HepG2 (cell line): ENCODE results near the gene NFAT5. TPM values are rescaled to one million over a fixed set of nuclear protein-coding genes. Genes with fewer than 3 reads are reported as not detected.

Experiments
- FOXK1 ChIP-seq: sonication (generic); formaldehyde crosslinking; IDR thresholded peaks from 2 replicates; pipeline ENCODE4 v1.4.0; 2020; ENCODE audit warnings: low read depth, missing genetic modification reagents, borderline replicate concordance
- GABPA ChIP-seq, 2 experiments: IDR thresholded peaks; 2 replicates each; pipeline ENCODE4 v1.6.1; 2011 to 2016; ENCODE audit warnings: low read depth in 2 of 2, low read length in 1 of 2, missing biosample characterization in 1 of 2, missing genetic modification characterization in 1 of 2
- IRX3 ChIP-seq: sonication (generic); formaldehyde crosslinking; IDR thresholded peaks from 2 replicates; pipeline ENCODE4 v1.8.1; 2023; ENCODE audit warnings: mild to moderate bottlenecking, low read depth, missing genetic modification reagents, borderline replicate concordance
- NBN ChIP-seq: fragments of 450-650 bp; conservative IDR thresholded peaks from 2 replicates; pipeline ENCODE4 v1.6.1; 2017
- PPARG ChIP-seq: conservative IDR thresholded peaks from 2 replicates; pipeline ENCODE4 v1.6.1; 2016; ENCODE audit warnings: missing biosample characterization, missing genetic modification reagents
- PTBP1 ChIP-seq: fragments of 200-400 bp; formaldehyde crosslinking; IDR thresholded peaks from 2 replicates; pipeline ENCODE4 v1.6.1; 2018; ENCODE audit warnings: low read length, low read depth; ENCODE audit not compliant: poor library complexity, severe bottlenecking
- RFX5 ChIP-seq: IDR thresholded peaks from 2 replicates; pipeline ENCODE4 v1.6.1; 2011; ENCODE audit warnings: low read depth, low read length, improper control_type of control experiment
- SATB2 ChIP-seq: sonication (generic); formaldehyde crosslinking; IDR thresholded peaks from 2 replicates; pipeline ENCODE4 v1.5.0; 2020; ENCODE audit warnings: missing genetic modification reagents
- TARDBP ChIP-seq: sonication (generic); formaldehyde crosslinking; IDR thresholded peaks from 2 replicates; pipeline ENCODE4 v1.8.0; 2022; ENCODE audit warnings: mild to moderate bottlenecking, missing genetic modification reagents
- TEAD2 ChIP-seq: sonication (generic); formaldehyde crosslinking; IDR thresholded peaks from 2 replicates; pipeline ENCODE4 v1.9.0; 2021; ENCODE audit warnings: missing genetic modification reagents
- ZNF253 ChIP-seq: sonication (generic); formaldehyde crosslinking; IDR thresholded peaks from 2 replicates; pipeline ENCODE4 v1.8.0; 2022; ENCODE audit warnings: mild to moderate bottlenecking, missing genetic modification reagents, borderline replicate concordance
- ZNF317 ChIP-seq: sonication (generic); formaldehyde crosslinking; IDR thresholded peaks from 2 replicates; pipeline ENCODE4 v1.5.0; 2020; ENCODE audit warnings: mild to moderate bottlenecking, missing genetic modification reagents
- ZNF33B ChIP-seq: sonication (generic); formaldehyde crosslinking; IDR thresholded peaks from 2 replicates; pipeline ENCODE4 v1.5.1; 2020; ENCODE audit warnings: mild to moderate bottlenecking, missing genetic modification reagents
- ZNF460 ChIP-seq: sonication (generic); formaldehyde crosslinking; IDR thresholded peaks from 2 replicates; pipeline ENCODE4 v1.5.1; 2020; ENCODE audit warnings: missing genetic modification reagents, mild to moderate bottlenecking, borderline replicate concordance
- ZNF746 ChIP-seq: sonication (generic); formaldehyde crosslinking; IDR thresholded peaks from 2 replicates; pipeline ENCODE4 v1.8.0; 2022; ENCODE audit warnings: mild to moderate bottlenecking, missing genetic modification reagents
- ZNF777 ChIP-seq: sonication (generic); formaldehyde crosslinking; IDR thresholded peaks from 2 replicates; pipeline ENCODE4 v1.4.0; 2020; ENCODE audit warnings: missing genetic modification reagents
- polyA plus RNA-seq, 8 experiments: library from polyadenylated mRNA; depleted of rRNA in 3 of 8; stranded (reverse) in 7 of 8; unstranded in 1 of 8; fragments of >200 nt; fragmentation: Illumina TruSeq in 4 of 8; extraction: Trizol in 4 of 8; gene quantifications; 2 replicates each; pipeline versions ENCODE4 v1.2.1 to v1.2.3, GENCODE V29; 2011 to 2016; ENCODE audit warnings: low read depth in 4 of 8, missing spikeins in 1 of 8, mixed read lengths in 1 of 8; ENCODE audit not compliant: insufficient read depth in 1 of 8
- total RNA-seq, 5 experiments: library from RNA; depleted of rRNA; stranded (reverse); fragments of >200 nt; fragmentation: Illumina TruSeq; extraction: Trizol; gene quantifications; 2 replicates each; pipeline ENCODE4 v1.2.3, GENCODE V29; 2016; ENCODE audit warnings: low read depth in 1 of 5
- TF ChIP-seq, protein P1 (sequence below): sonication (generic); formaldehyde crosslinking; IDR thresholded peaks from 2 replicates; pipeline ENCODE4 v1.4.0; 2020; ENCODE audit warnings: mild to moderate bottlenecking, missing genetic modification reagents
- TF ChIP-seq, protein P2 (sequence below): sonication (generic); formaldehyde crosslinking; IDR thresholded peaks from 2 replicates; pipeline ENCODE4 v1.5.0; 2020; ENCODE audit warnings: mild to moderate bottlenecking, low read depth, missing genetic modification reagents, borderline replicate concordance
- TF ChIP-seq, protein P3 (sequence below): sonication (generic); formaldehyde crosslinking; IDR thresholded peaks from 2 replicates; pipeline ENCODE4 v1.8.1; 2022; ENCODE audit warnings: mild to moderate bottlenecking, missing genetic modification reagents

Gene NFAT5
- total and polyA plus RNA-seq, 2 of the 13 experiments (the other 11 are each of a cell fraction or from before 2014, with no cell fraction given) = 20.5 to 54.3 TPM

DNA sequence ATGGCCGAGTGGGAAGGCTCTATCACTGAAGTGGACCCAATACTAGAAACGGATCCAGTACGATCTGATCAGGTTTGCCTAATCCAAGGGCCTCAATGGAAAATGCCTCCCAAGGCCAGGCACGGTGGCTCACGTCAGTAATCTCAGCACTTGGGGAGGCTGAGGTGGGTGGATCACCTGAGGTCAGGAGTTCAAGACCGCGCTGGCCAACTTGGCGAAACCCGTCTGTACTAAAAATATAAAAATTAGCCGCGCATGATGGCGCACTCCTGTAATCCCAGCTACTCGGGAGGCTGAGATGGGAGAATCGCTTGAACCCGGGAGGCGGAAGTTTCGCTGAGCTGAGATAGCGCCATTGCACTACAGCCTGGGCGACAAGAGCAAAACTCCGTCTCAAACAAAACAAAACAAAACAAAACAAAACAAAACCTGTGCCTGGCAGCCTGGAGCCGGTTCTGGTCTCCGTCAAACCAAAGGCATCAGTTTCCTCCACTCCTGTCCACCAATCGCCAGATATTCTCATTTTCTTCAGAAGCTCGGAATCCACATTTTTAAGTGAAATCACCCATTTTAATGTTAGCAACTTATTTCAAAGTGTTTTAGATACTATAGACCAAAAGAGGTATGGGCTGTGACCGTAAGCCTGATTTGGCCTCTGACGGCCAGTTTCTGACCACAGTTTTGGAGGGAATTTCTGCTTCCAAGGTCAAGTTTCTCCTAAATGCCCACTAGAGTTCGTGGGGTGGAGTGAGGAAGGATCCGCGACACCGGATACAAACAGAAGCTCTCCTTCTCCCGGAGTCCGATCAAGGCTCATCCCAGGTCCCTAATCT, 159.9 kb downstream of the NFAT5 start (continued):
- TF ChIP-seq, protein P1, sequence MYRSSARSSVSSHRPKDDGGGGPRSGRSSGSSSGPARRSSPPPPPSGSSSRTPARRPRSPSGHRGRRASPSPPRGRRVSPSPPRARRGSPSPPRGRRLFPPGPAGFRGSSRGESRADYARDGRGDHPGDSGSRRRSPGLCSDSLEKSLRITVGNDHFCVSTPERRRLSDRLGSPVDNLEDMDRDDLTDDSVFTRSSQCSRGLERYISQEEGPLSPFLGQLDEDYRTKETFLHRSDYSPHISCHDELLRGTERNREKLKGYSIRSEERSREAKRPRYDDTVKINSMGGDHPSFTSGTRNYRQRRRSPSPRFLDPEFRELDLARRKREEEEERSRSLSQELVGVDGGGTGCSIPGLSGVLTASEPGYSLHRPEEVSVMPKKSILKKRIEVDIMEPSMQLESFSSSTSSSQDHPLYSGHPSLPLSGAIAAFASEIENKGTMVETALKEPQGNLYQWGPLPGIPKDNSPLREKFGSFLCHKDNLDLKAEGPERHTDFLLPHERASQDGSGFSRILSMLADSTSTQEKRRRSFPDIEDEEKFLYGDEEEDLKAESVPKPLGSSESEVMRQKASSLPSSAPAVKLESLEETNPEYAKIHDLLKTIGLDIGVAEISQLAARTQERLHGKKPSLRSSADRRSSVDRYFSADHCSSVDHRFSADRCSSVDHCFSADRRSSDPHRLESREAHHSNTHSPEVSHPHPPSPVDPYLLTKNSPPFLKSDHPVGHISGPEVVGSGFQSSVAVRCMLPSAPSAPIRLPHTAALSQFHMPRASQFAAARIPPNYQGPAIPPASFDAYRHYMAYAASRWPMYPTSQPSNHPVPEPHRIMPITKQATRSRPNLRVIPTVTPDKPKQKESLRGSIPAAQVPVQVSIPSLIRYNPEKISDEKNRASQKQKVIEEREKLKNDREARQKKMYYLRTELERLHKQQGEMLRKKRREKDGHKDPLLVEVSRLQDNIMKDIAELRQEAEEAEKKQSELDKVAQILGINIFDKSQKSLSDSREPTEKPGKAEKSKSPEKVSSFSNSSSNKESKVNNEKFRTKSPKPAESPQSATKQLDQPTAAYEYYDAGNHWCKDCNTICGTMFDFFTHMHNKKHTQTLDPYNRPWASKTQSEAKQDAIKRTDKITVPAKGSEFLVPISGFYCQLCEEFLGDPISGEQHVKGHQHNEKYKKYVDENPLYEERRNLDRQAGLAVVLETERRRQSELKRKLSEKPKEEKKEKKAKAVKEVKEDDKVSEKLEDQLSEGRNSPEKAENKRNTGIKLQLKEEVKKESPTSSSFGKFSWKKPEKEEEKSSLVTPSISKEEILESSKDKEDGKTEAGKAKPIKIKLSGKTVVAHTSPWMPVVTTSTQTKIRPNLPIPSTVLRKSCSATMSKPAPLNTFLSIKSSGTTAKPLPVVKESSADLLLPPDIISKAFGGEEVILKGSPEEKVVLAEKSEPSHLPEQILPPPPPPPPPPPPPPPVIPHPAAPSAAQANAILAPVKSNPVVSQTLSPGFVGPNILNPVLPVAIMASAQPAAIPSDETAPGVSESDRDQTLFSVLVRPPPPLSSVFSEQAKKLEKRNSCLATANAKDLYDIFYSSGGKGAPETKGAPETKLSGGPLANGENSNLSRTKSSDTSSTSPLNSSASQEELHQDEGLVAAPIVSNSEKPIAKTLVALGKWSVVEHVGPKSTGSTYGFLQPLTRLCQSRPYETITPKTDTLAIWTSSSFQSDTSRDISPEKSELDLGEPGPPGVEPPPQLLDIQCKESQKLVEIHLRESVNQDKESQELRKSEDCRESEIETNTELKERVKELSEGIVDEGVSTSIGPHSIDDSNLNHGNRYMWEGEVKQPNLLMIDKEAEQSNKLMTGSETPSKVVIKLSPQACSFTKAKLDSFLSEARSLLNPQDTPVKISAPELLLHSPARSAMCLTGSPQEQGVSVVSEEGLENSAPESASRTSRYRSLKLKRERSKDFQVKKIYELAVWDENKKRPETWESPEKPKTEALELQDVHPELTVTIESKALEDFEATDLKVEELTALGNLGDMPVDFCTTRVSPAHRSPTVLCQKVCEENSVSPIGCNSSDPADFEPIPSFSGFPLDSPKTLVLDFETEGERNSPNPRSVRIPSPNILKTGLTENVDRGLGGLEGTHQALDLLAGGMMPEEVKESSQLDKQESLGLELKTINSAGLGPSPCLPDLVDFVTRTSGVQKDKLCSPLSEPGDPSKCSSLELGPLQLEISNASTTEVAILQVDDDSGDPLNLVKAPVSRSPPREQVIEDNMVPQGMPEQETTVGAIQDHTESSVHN (CRISPR knock-in tag) = no peak
- TF ChIP-seq RFX5 (no peak), TEAD2 (CRISPR knock-in tag) (no peak), TARDBP (CRISPR knock-in tag) (0 out of 2 replicates have a peak, but pooled peaks have one; percentile 27), FOXK1 (no peak), PTBP1 (no peak), GABPA (IDR thresholded peaks at IDR 0.05; ENCODE audit: low read depth, low read length) (no peak; the same call in 1 of the 2 replicates), GABPA (CRISPR knock-in tag; IDR thresholded peaks at IDR 0.05; ENCODE audit: low read depth) (no peak), ZNF746 (CRISPR knock-in tag) (no peak), PPARG (CRISPR knock-in tag) (0 out of 2 replicates have a peak, but pooled peaks have one; percentile 2), ZNF777 (CRISPR knock-in tag) (no peak), IRX3 (CRISPR knock-in tag) (no peak; the same call in 1 of the 2 replicates), ZNF460 (CRISPR knock-in tag) (no peak), ZNF253 (0 out of 2 replicates have a peak, but pooled peaks have one; percentile 59), ZNF33B (CRISPR knock-in tag) (no peak), SATB2 (CRISPR knock-in tag) (0 out of 2 replicates have a peak, but pooled peaks have one; percentile 44), NBN (no peak), ZNF317 (CRISPR knock-in tag) (no peak)
- TF ChIP-seq, protein P2, sequence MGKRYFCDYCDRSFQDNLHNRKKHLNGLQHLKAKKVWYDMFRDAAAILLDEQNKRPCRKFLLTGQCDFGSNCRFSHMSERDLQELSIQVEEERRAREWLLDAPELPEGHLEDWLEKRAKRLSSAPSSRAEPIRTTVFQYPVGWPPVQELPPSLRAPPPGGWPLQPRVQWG (CRISPR knock-in tag) = no peak
- TF ChIP-seq, protein P3, sequence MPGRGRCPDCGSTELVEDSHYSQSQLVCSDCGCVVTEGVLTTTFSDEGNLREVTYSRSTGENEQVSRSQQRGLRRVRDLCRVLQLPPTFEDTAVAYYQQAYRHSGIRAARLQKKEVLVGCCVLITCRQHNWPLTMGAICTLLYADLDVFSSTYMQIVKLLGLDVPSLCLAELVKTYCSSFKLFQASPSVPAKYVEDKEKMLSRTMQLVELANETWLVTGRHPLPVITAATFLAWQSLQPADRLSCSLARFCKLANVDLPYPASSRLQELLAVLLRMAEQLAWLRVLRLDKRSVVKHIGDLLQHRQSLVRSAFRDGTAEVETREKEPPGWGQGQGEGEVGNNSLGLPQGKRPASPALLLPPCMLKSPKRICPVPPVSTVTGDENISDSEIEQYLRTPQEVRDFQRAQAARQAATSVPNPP = 0 out of 2 replicates have a peak, but pooled peaks have one; percentile 27
